ENCODE data around the gene LRRN2. TPM values are rescaled to one million over a fixed set of nuclear protein-coding genes. Genes with fewer than 3 reads are reported as not detected.

LRRN2 gene
- total and polyA plus RNA-seq, 2 of the 8 experiments (the other 6 are each of a cell fraction or from before 2014, with no cell fraction given), result 1.8 to 2.3 TPM

- no peak for TF ChIP-seq TCF12 (IDR thresholded peaks at IDR 0.05; ENCODE audit: low read depth, low read length)
- TF ChIP-seq TBP (IDR thresholded peaks at IDR 0.05; ENCODE audit: low read depth, low read length), result no peak
- TF ChIP-seq RXRA (IDR thresholded peaks at IDR 0.05; ENCODE audit: insufficient read depth, low read depth, low read length), result no peak
- no peak for TF ChIP-seq TAF1 (IDR thresholded peaks at IDR 0.05; ENCODE audit: low read depth, low read length)
- no peak for TF ChIP-seq RBBP5 (IDR thresholded peaks at IDR 0.05; ENCODE audit: borderline replicate concordance, low read depth, low read length)
- no peak for TF ChIP-seq FOSL1 (IDR thresholded peaks at IDR 0.05; ENCODE audit: insufficient read depth, low read depth, low read length)
- no peak for TF ChIP-seq MAX (IDR thresholded peaks at IDR 0.05)
These were observed 86.4 kb downstream of the LRRN2 start (continued) for GRCh38 chr1:204599098-204599497.
